ENCODE data around the gene GLT8D1. TPM values are rescaled to one million over a fixed set of nuclear protein-coding genes. Genes with fewer than 3 reads are reported as not detected.

GLT8D1 gene
- total and polyA plus RNA-seq, 2 of the 13 experiments (the other 11 are each of a cell fraction or from before 2014, with no cell fraction given), result 110 to 121 TPM

DNA sequence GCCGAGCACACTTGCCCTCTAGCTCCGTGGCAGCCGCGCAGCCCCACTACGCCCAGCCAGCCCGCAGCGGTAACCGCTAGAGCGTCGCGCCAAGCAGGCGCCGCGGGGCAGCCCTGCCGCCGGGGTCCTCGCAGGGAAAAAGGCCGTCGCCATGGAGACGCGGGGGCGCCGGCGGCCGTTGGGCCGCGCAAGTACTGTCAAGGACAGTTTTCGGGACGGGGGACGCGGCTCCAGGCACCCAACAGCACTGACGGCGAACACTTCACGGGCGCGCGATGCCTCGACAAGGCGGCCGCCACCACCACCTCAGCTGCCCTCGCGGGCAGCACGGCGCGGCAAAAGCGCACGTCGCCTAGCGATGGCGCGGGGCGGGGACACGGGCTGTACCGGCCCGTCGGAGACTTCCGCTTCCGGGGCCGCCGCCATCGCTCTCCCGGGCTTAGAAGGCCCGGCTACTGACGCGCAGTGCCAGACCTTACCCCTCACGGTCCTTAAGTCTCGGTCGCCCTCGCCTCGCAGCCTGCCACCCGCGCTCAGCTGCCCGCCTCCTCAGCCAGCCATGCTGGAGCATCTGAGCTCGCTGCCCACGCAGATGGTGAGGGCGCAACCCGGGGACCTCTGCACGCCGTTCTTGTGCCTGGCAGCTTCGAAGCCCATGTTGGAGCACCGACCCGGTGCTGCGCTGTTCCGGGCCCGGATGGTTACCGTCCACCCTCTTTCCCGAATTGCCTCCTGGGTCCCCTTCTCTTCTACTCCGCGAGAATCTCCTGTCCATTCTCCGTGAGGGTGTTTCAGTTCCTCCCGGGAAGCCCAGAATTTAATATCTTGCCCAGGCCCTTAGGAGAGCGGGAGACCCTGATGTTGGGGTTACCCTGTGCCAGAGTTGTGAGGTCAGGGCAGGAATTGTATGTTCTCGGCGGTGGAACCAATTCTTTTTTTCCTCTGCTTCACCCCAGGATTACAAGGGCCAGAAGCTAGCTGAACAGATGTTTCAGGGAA is at the start of gene GLT8D1, which contains the start of gene SPCS1 (continued):
- TF ChIP-seq CBFB (CRISPR knock-in tag; IDR thresholded peaks at IDR 0.05), result peak; percentile 88; the same call in 1 of the 2 replicates
- TF ChIP-seq ZNF713 (CRISPR knock-in tag; IDR thresholded peaks at IDR 0.05), result 0 out of 2 replicates have a peak, but pooled peaks have one; percentile 70
- TF ChIP-seq ARHGAP35 (CRISPR knock-in tag; IDR thresholded peaks at IDR 0.05; ENCODE audit: borderline replicate concordance), result peak; percentile 33; the same call in 1 of the 2 replicates
- TF ChIP-seq ZFX (CRISPR knock-in tag; IDR thresholded peaks at IDR 0.05; ENCODE audit: low read depth), result peak; percentile 93
- peak; percentile 31 for TF ChIP-seq PHF5A (CRISPR knock-in tag; IDR thresholded peaks at IDR 0.05; ENCODE audit: low read depth, unreplicated experiment)
- TF ChIP-seq ZFP36L2 (CRISPR knock-in tag; IDR thresholded peaks at IDR 0.05), result no peak
- no peak for TF ChIP-seq ZNF17 (CRISPR knock-in tag; IDR thresholded peaks at IDR 0.05)
- TF ChIP-seq SMAD1 (CRISPR knock-in tag; IDR thresholded peaks at IDR 0.05; ENCODE audit: borderline replicate concordance, low read depth), result peak; percentile 71; the same call in 1 of the 2 replicates
- TF ChIP-seq, protein P1, sequence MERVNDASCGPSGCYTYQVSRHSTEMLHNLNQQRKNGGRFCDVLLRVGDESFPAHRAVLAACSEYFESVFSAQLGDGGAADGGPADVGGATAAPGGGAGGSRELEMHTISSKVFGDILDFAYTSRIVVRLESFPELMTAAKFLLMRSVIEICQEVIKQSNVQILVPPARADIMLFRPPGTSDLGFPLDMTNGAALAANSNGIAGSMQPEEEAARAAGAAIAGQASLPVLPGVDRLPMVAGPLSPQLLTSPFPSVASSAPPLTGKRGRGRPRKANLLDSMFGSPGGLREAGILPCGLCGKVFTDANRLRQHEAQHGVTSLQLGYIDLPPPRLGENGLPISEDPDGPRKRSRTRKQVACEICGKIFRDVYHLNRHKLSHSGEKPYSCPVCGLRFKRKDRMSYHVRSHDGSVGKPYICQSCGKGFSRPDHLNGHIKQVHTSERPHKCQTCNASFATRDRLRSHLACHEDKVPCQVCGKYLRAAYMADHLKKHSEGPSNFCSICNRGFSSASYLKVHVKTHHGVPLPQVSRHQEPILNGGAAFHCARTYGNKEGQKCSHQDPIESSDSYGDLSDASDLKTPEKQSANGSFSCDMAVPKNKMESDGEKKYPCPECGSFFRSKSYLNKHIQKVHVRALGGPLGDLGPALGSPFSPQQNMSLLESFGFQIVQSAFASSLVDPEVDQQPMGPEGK (CRISPR knock-in tag; IDR thresholded peaks at IDR 0.05), result no peak
- no peak for TF ChIP-seq SP5 (CRISPR knock-in tag; IDR thresholded peaks at IDR 0.05; ENCODE audit: borderline replicate concordance, low read depth)
- no peak; the same call in 1 of the 2 replicates for TF ChIP-seq NAIF1 (CRISPR knock-in tag; IDR thresholded peaks at IDR 0.05; ENCODE audit: borderline replicate concordance)
- TF ChIP-seq ZFYVE20 (CRISPR knock-in tag; IDR thresholded peaks at IDR 0.05; ENCODE audit: borderline replicate concordance, low read depth), result peak; percentile 79; the same call in 1 of the 2 replicates
- TF ChIP-seq STAG1 (CRISPR knock-in tag; IDR thresholded peaks at IDR 0.05), result 0 out of 2 replicates have a peak, but pooled peaks have one; percentile 7
- no peak for TF ChIP-seq SIX1 (CRISPR knock-in tag; IDR thresholded peaks at IDR 0.05; ENCODE audit: borderline replicate concordance)
- peak; percentile 67; the same call in 1 of the 2 replicates for TF ChIP-seq ZNF556 (CRISPR knock-in tag; IDR thresholded peaks at IDR 0.05; ENCODE audit: borderline replicate concordance)
- no peak for TF ChIP-seq TARDBP (CRISPR knock-in tag; IDR thresholded peaks at IDR 0.05)
- TF ChIP-seq SRSF1 (optimal IDR thresholded peaks at IDR 0.05; ENCODE audit: low read depth, low read length), result no peak
- TF ChIP-seq, protein P2, sequence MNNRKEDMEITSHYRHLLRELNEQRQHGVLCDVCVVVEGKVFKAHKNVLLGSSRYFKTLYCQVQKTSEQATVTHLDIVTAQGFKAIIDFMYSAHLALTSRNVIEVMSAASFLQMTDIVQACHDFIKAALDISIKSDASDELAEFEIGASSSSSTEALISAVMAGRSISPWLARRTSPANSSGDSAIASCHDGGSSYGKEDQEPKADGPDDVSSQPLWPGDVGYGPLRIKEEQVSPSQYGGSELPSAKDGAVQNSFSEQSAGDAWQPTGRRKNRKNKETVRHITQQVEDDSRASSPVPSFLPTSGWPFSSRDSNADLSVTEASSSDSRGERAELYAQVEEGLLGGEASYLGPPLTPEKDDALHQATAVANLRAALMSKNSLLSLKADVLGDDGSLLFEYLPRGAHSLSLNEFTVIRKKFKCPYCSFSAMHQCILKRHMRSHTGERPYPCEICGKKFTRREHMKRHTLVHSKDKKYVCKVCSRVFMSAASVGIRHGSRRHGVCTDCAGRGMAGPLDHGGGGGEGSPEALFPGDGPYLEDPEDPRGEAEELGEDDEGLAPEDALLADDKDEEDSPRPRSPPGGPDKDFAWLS (CRISPR knock-in tag; IDR thresholded peaks at IDR 0.05; ENCODE audit: borderline replicate concordance), result no peak; the same call in 1 of the 2 replicates
- TF ChIP-seq ZNF816 (CRISPR knock-in tag; IDR thresholded peaks at IDR 0.05; ENCODE audit: borderline replicate concordance), result peak; percentile 94; the same call in 1 of the 2 replicates
- no peak for TF ChIP-seq ZNF30 (CRISPR knock-in tag; IDR thresholded peaks at IDR 0.05)
- TF ChIP-seq, protein P3, sequence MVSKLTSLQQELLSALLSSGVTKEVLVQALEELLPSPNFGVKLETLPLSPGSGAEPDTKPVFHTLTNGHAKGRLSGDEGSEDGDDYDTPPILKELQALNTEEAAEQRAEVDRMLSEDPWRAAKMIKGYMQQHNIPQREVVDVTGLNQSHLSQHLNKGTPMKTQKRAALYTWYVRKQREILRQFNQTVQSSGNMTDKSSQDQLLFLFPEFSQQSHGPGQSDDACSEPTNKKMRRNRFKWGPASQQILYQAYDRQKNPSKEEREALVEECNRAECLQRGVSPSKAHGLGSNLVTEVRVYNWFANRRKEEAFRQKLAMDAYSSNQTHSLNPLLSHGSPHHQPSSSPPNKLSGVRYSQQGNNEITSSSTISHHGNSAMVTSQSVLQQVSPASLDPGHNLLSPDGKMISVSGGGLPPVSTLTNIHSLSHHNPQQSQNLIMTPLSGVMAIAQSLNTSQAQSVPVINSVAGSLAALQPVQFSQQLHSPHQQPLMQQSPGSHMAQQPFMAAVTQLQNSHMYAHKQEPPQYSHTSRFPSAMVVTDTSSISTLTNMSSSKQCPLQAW (CRISPR knock-in tag; IDR thresholded peaks at IDR 0.05), result no peak; the same call in 1 of the 2 replicates
- TF ChIP-seq NFE2 (CRISPR knock-in tag; IDR thresholded peaks at IDR 0.05), result no peak; the same call in 1 of the 2 replicates

Data from HepG2 (cell line).